PC-9 (cell line): ENCODE results near the gene AATF.

Experiments
- EZH2 ChIP-seq: fragments of 200-600 bp; sonication (generic); IDR thresholded peaks from 2 replicates; pipeline ENCODE4 v1.8.0; 2017; ENCODE audit warnings: antibody characterized with exemption, low read depth
- TF ChIP-seq, protein P1 (sequence below): fragments of 200-600 bp; sonication (generic); conservative IDR thresholded peaks from 2 replicates; pipeline ENCODE4 v1.6.1; 2017; ENCODE audit warnings: mixed run types, antibody characterized with exemption, mild to moderate bottlenecking, moderate library complexity

- TF ChIP-seq, protein P1, sequence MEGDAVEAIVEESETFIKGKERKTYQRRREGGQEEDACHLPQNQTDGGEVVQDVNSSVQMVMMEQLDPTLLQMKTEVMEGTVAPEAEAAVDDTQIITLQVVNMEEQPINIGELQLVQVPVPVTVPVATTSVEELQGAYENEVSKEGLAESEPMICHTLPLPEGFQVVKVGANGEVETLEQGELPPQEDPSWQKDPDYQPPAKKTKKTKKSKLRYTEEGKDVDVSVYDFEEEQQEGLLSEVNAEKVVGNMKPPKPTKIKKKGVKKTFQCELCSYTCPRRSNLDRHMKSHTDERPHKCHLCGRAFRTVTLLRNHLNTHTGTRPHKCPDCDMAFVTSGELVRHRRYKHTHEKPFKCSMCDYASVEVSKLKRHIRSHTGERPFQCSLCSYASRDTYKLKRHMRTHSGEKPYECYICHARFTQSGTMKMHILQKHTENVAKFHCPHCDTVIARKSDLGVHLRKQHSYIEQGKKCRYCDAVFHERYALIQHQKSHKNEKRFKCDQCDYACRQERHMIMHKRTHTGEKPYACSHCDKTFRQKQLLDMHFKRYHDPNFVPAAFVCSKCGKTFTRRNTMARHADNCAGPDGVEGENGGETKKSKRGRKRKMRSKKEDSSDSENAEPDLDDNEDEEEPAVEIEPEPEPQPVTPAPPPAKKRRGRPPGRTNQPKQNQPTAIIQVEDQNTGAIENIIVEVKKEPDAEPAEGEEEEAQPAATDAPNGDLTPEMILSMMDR = no peak
- TF ChIP-seq EZH2 = no peak
Observed at GRCh38 chr17:37060928-37061327, 112.2 kb downstream of the AATF start.
